Measurements from ENCODE around the gene ZNF358. TPM values are rescaled to one million over a fixed set of nuclear protein-coding genes. Genes with fewer than 3 reads are reported as not detected.

Gene ZNF358
- total and polyA plus RNA-seq, 2 of the 13 experiments (the other 11 are each of a cell fraction or from before 2014, with no cell fraction given): 9.1 to 37.0 TPM

DNA sequence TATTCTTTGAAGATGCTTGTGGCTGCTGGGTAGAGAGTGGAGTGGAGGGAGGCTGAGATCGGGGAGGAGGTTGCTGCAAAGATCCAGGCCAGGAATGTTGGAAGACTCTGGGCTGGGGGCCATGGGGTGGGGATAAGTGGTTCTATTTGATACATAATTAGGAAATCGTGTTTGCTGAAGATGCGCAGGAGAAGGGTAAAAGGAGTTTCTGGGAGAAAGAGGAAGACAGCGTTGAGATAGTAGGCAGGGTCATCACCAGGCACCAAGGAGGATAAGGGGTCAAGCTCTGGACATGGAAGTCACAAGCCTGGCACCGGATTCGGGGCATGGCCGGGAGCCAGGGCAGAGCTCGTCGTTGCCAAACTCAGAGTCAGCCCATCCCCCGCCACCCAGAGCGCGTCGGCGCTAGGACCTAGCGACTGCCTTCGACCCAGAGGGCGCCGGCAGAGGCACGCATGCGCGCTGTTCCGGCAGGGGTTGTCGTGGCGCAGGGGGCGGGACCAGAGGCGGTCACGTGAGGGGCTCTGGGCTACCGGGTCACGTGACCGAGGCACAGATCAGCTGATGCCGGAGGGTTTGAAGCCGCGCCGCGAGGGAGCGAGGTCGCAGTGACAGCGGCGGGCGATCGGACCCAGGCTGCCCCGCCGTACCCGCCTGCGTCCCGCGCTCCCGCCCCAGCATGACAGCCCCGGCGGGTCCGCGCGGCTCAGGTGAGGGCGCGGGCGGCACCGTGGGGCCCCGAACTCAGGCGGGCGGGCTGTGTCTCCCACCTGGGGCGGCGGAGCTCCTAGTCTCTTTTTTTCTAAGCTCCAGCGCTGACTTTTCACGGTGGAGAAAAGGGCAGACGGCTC lies 6.4 kb downstream of the ZNF358 start, which contains the start of gene MCOLN1 (continued):
- TF ChIP-seq ZNF121 (CRISPR knock-in tag; IDR thresholded peaks at IDR 0.05): no peak
- peak; percentile 94 for TF ChIP-seq AGO1 (IDR thresholded peaks at IDR 0.05; ENCODE audit: low read depth, low read length, poor library complexity, severe bottlenecking)
- peak; percentile 91; the same call in 1 of the 2 replicates for TF ChIP-seq ERF (CRISPR knock-in tag; IDR thresholded peaks at IDR 0.05)
- TF ChIP-seq ZNF570 (CRISPR knock-in tag; IDR thresholded peaks at IDR 0.05; ENCODE audit: borderline replicate concordance): no peak
- peak; percentile 80; the same call in 1 of the 2 replicates for TF ChIP-seq PITX1 (CRISPR knock-in tag; IDR thresholded peaks at IDR 0.05)
- no peak for TF ChIP-seq SRSF9 (IDR thresholded peaks at IDR 0.05; ENCODE audit: borderline replicate concordance, insufficient read depth, low read depth, low read length, poor library complexity, severe bottlenecking)
- no peak for TF ChIP-seq HMG20A (CRISPR knock-in tag; IDR thresholded peaks at IDR 0.05; ENCODE audit: borderline replicate concordance)
- TF ChIP-seq STAT5B (CRISPR knock-in tag; IDR thresholded peaks at IDR 0.05): no peak
- TF ChIP-seq, protein P1, sequence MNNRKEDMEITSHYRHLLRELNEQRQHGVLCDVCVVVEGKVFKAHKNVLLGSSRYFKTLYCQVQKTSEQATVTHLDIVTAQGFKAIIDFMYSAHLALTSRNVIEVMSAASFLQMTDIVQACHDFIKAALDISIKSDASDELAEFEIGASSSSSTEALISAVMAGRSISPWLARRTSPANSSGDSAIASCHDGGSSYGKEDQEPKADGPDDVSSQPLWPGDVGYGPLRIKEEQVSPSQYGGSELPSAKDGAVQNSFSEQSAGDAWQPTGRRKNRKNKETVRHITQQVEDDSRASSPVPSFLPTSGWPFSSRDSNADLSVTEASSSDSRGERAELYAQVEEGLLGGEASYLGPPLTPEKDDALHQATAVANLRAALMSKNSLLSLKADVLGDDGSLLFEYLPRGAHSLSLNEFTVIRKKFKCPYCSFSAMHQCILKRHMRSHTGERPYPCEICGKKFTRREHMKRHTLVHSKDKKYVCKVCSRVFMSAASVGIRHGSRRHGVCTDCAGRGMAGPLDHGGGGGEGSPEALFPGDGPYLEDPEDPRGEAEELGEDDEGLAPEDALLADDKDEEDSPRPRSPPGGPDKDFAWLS (CRISPR knock-in tag; IDR thresholded peaks at IDR 0.05; ENCODE audit: borderline replicate concordance): no peak
- TF ChIP-seq ATRX (CRISPR knock-in tag; IDR thresholded peaks at IDR 0.05; ENCODE audit: borderline replicate concordance): no peak; the same call in 1 of the 2 replicates
- TF ChIP-seq ZBTB7B (CRISPR knock-in tag; IDR thresholded peaks at IDR 0.05): 0 out of 2 replicates have a peak, but pooled peaks have one; percentile 47
- peak; percentile 21; the same call in 1 of the 2 replicates for TF ChIP-seq DNMT1 (CRISPR knock-in tag; IDR thresholded peaks at IDR 0.05)
- TF ChIP-seq NFIC (IDR thresholded peaks at IDR 0.05; ENCODE audit: low read length): peak; percentile 64
- TF ChIP-seq HOXA7 (CRISPR knock-in tag; IDR thresholded peaks at IDR 0.05): no peak
- no peak for TF ChIP-seq EHMT2 (IDR thresholded peaks at IDR 0.05; ENCODE audit: borderline replicate concordance, low read depth, low read length)
- peak; percentile 90; the same call in 1 of the 2 replicates for TF ChIP-seq FOXC1 (CRISPR knock-in tag; IDR thresholded peaks at IDR 0.05; ENCODE audit: borderline replicate concordance)
- peak; percentile 97 for TF ChIP-seq SIN3B (IDR thresholded peaks at IDR 0.05; ENCODE audit: low read length)
- peak; percentile 91; the same call in 1 of the 2 replicates for TF ChIP-seq HOXA3 (CRISPR knock-in tag; IDR thresholded peaks at IDR 0.05)
- TF ChIP-seq RBM39 (IDR thresholded peaks at IDR 0.05; ENCODE audit: low read depth, low read length, poor library complexity, severe bottlenecking): peak; percentile 43
- peak; percentile 67 for TF ChIP-seq ZNF205 (CRISPR knock-in tag; IDR thresholded peaks at IDR 0.05)
- no peak for TF ChIP-seq ZBTB7A (CRISPR knock-in tag; IDR thresholded peaks at IDR 0.05)
- no peak for TF ChIP-seq ZNF367 (CRISPR knock-in tag; IDR thresholded peaks at IDR 0.05; ENCODE audit: borderline replicate concordance)
- no peak for TF ChIP-seq ZSCAN30 (CRISPR knock-in tag; IDR thresholded peaks at IDR 0.05)
- no peak for TF ChIP-seq ZBTB1 (CRISPR knock-in tag; IDR thresholded peaks at IDR 0.05; ENCODE audit: borderline replicate concordance)
- no peak for TF ChIP-seq ZNF230 (CRISPR knock-in tag; IDR thresholded peaks at IDR 0.05)
- TF ChIP-seq ZBTB3 (CRISPR knock-in tag; IDR thresholded peaks at IDR 0.05; ENCODE audit: borderline replicate concordance, low read depth): peak; percentile 65; the same call in 1 of the 2 replicates
- TF ChIP-seq, protein P2, sequence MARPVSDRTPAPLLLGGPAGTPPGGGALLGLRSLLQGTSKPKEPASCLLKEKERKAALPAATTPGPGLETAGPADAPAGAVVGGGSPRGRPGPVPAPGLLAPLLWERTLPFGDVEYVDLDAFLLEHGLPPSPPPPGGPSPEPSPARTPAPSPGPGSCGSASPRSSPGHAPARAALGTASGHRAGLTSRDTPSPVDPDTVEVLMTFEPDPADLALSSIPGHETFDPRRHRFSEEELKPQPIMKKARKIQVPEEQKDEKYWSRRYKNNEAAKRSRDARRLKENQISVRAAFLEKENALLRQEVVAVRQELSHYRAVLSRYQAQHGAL (CRISPR knock-in tag; IDR thresholded peaks at IDR 0.05; ENCODE audit: not compliant biosample characterization): no peak
- peak; percentile 73; the same call in 1 of the 2 replicates for TF ChIP-seq MEF2D (CRISPR knock-in tag; IDR thresholded peaks at IDR 0.05)

All from HepG2 (cell line).